GM18517 (cell line): ENCODE measurements around the gene POLR2I.
"Not testable (repeated sequence)": the region's sequence is repeated elsewhere in the genome, so short reads cannot be mapped to it uniquely, and the experiment has no call there.

ENCODE experiments used
- ATAC-seq: cut with Tn5 transposase; IDR thresholded peaks from one replicate; pipeline ENCODE4 v1.9.1; 2021; ENCODE audit warnings: mild to moderate bottlenecking, moderate library complexity; ENCODE audit not compliant: unreplicated experiment

Gene POLR2I

DNA sequence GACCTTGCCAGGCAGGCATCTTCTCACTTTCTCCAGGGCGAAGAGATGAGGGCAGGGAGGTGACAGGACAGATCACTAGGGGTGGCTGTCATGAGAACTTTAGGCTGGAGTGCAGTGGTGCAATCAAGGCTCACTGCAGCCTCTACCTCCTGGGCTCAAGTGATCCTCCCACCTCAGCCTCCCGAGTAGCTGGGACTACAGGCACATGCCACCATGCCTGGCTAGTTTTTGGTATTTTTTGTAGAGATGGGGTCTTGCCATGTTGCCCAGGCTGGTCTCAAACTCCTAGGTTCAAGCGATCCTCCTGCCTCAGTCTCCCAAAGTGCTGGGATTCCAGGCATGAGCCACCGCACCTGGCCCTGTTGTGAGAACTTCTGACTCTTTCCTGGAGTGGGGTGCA, 20.2 kb upstream of the POLR2I start:
- ATAC-seq: not testable (repeated sequence)

DNA sequence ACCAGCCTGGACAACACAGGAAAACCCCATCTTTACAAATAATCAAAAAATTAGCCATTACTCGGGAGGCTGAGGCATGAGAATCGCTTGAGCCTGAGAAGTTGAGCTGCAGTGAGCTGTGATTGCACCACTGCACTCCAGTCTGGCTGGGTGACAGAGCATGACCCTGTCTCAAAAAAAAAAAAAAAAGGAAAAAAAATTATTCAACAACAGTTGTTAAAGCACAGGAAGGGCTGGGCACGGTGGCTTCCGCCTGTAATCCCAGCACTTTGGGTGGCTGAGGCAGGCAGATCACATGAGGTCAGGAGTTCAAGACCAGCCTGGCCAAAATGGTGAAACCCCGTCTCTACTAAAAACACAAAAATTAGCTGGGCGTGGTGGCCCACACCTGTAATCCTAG, 16.5 kb upstream of the POLR2I start:
- ATAC-seq: not testable (repeated sequence)

DNA sequence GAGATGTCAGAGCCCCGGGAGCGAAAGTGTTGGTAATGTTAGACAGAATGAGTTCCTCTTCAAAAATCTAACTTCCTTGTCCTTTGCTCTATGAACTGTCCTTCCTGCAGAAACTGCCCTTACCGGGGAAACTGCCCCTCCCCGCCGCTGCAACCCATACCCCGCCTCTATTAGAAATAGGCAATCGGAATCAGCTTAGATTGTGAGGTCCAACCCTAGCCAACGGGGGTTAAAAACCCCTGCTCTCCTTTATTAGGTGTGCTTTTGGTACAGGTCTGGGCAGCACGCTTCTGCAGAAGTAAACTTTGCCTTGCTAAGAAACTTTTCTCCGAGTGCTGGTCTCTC, 13.7 kb upstream of the POLR2I start:
- ATAC-seq: peak; percentile 12

DNA sequence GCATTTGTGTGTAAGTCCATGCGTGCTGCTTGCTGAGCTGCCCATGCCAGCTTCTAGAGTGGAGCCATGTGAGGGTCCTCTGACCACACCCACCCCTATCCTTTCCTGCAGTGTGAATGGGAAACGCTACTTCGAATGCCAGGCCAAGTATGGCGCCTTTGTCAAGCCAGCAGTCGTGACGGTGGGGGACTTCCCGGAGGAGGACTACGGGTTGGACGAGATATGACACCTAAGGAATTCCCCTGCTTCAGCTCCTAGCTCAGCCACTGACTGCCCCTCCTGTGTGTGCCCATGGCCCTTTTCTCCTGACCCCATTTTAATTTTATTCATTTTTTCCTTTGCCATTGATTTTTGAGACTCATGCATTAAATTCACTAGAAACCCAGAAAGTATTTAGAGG, 10.9 kb upstream of the POLR2I start:
- ATAC-seq: no peak

DNA sequence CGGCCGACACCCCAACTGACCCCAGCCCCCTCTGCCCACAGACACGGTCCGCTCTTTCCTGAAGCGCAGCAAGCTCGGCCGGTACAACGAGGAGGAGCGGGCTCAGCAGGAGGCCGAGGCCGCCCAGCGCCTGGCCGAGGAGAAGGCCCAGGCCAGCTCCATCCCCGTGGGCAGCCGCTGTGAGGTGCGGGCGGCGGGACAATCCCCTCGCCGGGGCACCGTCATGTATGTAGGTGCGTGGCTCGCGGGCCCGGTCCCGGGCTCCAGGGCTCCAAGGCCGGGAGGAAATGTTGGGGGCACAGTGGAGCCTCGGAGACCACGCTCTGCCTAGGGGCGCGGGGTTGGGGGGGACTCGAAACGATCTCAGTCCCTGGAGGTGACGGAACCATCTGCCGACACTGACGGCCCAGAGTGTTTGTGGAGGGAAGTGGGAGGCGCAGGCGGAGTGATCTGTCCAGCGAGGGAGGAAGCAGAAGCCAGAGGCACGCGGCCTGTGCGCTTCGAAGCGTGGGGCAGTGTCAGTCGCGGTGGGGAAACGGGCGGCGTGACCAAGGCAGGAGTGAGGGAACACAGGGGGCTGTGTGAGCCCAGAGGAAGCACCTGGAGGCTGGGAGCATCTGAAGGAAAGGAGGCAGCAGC, 6.9 kb upstream of the POLR2I start:
- ATAC-seq: no peak

DNA sequence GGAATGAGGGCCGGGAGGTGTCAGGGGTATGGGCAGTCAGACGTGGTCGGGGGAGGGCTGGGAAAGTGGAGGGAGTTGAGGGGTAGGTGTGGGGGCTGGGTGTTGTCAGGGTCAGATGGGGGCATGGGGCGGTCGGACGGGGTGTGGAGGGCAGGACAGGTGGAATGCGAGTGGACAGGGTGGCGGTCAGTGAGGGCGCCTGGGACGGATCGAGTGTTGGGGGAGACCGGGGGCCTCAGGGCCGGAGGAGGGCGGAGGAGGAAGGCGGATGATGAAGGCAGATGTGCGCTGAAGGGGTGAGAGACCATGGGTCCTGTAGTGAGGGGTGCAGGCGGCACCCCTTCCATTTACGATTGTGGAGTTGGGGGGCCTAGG, 6.3 kb upstream of the POLR2I start:
- ATAC-seq: no peak

DNA sequence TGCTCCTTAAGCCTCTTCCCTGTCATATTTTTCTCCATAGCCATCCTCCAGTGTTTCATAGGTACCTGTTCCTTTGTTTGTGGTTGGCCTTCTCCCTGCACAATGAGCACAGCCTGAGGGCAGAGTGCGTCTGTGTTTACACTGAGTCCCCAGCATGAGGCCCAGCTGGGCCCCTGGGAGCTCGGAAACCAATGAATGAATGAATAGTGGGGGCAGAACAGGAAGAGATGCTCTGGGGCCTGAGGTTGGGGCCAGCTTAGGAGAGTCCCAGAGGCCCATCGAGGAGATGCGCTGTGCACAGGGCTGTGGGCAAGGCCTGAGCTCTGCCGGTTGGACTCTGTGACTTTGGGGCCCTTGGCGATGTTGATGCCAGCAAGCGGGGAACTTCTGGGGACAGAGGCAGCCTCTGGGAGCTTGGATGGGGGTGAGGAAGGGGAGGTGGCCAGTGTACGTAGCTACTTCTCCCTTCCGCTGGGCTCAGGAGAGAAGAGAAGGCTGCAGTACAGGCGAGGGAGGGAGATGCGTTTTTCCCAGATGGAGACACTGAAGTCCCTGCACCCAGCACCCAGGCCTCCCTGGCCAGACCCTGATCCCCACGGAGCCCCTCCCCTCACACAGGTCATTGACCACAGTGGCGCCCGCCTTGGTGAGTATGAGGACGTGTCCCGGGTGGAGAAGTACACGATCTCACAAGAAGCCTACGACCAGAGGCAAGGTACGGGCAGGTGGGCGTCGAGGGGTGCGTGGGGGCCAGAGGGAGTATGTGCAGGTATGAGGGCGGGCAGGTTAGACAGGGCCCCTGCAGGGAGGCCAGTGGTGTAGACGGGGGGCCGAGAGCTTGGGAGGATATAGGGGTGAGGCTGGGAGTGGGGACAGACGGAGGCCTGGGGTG, 5.7 kb upstream of the POLR2I start:
- ATAC-seq: no peak

DNA sequence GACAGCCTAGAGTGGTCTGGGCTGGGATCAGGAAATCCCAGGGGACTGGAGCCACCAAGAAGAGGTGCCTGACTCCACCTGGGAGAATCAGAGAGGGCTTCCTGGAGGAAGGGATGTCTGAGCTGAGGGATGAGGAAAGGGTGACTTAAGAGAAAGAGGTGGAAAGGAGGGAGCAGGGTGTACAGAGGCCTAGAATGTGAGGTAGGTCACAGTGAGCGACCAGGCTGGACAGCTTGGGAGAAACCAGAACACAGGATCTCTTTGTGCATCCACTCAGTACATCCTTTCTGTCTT, 1.6 kb upstream of the POLR2I start:
- ATAC-seq: no peak

DNA sequence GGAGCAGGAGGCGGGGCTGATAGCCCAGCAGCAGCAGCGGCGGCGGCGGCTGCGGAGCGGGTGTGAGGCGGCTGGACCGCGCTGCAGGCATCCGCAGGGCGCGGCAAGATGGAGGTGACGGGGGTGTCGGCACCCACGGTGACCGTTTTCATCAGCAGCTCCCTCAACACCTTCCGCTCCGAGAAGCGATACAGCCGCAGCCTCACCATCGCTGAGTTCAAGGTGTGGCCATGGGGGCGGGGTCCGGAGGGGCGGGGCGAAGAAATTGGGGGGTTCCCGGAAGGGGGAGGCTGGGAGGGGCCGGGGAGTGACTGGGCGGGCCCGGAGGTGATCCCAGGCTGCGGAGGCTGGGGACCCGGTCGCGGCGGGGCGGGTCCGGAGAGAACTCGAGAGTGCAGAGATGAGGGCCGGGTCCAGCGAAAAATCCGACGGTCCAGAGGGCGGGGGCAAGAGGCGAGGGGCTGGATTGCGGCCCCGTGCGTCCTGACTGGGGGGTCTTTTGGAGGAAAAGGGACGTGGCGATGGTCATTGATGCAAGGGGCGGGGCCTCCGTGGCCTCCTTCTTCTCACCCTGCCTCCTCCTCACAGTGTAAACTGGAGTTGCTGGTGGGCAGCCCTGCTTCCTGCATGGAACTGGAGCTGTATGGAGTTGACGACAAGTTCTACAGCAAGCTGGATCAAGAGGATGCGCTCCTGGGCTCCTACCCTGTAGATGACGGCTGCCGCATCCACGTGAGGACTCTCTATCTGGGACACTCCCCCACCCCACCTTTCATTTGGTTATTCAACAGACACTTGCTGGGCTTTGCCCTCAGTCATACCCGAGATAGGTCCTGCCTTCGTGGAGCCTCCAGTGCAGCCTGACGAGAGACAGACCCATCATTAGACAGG, 1.0 kb upstream of the POLR2I start, which contains the start of gene TBCB:
Gene TBCB, plus strand, starts transcription at position 16 of the 891 bp plus-strand sequence. Its CDS starts 93 bp downstream, at position 109.
- no peak for ATAC-seq

DNA sequence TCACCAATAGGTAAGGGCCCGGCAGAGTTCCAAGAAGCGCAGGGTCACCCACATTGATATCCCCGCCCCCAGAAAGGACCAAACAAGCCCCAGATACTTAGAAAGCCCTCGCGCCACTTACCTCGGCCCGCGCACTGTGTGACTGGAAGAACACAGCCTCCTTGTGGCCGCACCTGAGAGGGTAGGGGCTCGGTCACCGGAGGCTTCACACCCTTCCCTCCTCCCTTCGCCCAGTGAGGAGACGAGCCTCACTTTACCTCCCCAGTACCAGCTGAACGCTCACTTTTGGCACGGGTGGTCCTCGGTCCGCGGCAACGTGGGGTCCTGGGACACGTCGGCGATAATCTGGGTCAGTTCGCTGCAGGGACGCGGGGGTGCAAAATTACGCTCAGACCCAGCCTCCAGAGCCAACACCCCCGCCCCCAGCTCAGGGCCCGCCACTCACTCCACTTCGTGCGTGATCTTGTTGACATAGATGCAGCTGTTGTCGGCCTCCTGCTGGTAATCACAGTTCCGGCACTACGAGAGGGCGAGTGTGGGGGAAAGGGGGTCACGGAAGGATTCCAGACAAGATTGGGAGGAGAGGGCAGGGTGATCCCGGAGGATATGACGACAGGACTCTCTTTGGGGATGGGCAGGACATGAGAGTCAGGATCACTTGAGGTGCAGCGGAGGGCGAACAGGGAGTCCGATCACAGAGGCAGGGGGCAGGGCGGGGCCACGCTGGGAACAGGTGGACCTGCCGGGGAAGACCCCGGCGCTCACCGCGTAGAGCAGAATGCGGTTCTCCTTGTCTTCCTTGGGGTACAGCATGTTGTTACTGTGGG, 568 bp downstream of the POLR2I start:
- no peak for ATAC-seq

DNA sequence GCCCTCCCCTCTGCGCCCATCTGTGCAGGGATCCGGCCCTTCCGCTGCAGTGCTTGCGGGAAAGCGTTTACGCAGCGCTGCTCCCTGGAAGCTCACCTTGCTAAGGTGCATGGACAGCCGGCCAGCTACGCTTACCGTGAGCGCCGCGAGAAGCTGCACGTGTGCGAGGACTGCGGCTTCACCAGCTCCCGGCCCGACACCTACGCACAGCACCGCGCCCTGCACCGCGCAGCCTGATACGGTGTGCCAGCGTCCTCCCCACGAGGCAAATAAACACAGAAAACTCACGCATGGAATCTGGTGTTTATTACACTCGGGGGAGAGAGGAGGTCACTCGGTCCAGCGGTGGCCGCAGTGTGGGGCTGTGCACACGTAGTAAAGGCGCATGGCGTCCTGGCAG, 1.2 kb downstream of the POLR2I start:
- ATAC-seq: no peak

DNA sequence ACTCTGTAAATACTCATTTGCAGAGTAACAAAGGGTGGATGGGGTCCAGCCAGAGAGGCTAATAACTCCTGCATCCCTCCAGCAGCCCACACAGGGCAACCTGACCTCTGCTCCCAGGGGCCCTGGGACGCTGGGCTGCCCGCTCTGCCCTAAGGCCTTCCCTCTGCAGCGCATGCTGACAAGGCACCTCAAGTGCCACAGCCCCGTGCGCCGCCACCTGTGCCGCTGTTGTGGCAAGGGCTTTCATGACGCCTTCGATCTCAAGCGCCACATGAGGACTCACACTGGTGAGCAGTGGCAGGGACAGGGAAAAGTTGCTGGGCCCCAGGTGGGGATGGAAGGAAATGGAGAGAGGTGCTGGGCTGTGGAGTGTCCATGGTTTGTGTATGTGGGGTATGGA, 2.0 kb downstream of the POLR2I start:
- ATAC-seq: no peak

DNA sequence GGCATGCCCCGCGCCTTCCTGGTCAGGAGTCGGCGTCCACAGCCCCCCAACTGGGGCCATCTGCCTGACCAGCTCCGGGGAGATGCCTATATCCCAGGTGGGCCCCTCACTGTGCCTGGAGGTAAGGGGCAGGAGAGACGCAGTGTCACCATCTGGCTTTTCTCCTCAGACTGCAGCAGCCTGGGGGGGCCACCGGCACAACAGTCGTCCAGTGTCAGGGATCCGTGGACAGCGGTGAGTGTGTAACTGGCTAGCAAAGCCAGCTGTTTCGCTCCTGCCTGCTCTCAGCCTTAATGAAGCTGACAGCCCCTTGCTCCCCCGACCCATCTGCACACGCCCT, 3.5 kb downstream of the POLR2I start:
- no peak for ATAC-seq

DNA sequence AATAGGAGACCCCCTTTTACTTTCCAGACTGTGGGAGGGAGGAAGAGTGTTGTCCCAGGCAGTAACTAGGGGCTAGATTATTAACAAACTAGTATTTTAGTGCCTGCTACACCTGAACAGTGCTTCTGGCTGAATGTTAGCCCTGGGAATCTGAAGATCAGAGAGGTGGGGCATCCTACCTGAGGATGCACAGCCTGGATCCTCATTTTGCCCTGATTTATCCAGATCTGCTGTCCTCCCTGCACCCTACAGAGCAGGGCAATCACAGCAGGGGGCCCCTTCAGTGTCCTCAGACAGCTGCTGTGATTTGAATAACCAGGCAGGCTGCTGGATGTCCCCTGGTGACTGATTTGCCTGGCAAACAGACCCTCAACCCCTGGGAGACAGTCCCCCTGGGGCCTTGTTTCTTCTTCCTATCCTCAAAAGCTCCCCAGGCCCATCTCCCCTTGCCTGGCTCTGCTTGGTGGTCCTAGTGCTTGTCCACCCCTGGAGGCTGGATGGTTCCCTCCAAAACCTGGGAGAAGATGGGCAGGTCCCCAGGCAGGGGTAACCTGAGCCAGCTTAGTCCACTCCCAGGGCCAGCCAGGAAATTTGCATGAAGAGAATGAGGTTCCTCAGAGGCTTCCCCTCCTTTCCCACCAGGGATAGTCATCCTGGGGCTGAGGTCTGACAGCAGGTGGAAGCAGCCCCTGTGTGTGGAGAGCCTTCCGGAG, 4.0 kb downstream of the POLR2I start, which contains the start of gene OVOL3:
Gene OVOL3, plus strand, starts transcription at position 657 of the 713 bp plus-strand sequence. CDS start 60 bp downstream, outside the sequence.
- ATAC-seq: no peak

DNA sequence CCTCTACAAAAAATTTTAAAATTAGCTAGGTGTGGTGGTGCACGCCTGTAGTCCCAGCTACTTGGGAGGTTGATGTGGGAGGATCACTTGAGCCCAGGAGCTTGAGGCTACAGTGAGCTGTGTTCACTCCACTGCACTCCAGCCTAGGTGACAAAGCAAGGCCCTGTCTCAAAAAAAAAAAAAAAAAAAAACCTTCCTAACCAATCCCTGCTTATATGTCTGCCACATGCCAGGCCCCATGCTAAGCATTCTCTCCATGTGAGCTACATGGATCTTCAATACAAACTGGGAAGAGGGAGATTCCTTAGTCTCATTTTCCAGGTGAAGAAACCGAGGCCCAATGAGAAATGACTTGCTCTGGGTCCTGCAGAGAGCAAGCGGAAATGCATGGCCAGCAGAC, 6.0 kb downstream of the POLR2I start:
- ATAC-seq: no peak

DNA sequence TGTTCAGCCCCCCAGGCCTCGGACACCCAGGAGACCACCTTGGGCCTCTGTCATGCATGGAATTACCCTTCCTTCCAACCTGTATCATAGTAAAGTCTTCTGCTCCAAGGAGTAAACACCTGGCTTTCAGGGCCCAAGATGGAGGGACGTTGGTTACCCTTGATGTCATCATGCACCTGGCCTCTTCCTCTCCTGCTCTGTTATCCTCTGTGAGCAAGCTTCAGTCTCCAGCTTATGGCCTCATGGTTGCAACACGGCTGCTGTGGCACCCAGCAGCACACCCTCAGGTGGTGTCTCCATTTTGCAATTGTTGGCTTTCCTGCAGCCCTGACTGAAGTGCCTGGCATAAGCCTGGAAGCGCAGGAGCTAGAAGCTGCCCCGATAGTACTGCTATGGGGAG, 7.7 kb downstream of the POLR2I start:
- ATAC-seq: no peak

DNA sequence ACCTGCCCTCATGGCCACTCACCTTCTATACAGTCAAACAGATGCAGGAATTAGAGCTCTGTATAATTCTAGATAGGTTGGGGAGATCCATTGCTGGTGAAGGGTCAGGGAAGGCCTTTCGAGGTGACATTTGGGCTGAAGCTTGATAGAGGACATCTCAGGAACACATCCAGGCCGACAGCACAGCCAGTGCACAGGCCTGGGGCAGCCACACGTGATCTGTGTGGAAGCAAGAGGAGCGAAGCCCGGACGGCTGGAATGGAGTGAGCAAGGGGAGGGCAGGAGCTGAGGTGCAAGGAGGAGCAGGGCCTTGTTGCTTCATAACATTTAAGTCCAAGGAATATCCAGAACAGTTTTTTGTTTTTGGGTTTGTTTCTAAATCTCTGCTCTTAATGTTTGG, 8.2 kb downstream of the POLR2I start:
- no peak for ATAC-seq

DNA sequence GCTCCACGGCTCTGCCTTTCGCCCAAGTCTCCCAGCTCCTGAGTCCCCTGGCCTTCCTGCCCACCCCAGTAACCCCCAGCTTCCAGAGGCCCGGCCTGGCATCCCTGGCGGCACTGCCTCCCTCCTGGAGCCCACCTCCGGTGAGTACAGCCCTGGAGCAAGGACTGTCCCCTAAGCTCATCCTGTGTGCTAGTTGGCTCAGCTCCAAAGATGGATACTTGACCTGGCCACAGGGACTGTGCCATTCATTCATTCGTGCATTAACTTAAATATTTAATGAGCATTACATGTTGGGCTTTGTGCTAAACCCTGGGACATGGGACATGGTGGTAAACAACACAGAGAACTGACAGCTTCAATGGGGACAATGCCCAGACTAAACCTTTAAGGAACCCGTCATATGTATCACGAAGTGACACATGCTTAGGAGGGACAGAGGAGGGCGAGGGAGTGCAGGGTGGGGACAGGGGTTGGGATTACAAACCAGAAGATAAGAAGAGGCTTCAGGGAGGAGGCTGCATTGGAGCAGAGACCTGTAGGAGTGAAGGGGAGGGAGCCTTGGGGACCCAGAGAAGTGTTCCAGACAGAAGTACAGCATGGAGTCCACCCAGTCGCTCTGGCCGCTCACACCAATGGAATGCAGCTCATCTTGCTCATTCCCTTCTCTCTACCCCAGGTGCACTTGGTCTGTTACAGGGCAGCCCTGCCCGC, 10.7 kb downstream of the POLR2I start:
- no peak for ATAC-seq

DNA sequence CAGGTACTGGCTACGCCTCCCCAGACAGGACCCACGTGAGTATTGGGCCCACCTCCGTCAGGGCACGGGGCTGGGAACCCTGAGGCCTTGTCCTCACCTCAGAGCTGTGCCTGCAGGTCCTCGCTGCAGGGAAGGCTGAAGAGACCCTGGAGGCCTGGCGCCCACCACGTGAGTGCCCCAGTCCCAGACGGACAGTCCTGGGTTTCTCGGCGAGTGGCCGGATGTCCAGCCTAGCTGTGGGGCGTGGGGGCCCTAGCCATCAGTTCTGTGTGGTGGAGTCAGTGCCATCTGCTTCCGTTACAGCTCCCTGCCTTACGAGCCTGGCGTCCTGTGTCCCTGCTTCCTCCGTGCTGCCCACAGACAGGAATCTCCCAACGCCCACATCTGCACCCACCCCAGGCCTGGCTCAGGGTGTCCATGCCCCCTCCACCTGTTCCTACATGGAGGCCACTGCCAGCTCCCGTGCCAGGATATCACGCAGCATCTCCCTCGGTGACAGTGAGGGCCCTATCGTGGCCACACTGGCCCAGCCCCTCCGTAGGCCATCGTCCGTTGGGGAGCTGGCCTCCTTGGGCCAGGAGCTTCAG, 11.5 kb downstream of the POLR2I start:
- no peak for ATAC-seq
